Astrocyte (in vitro differentiated cells and primary cell): ENCODE measurements around the gene DNLZ.

Source experiments
- CTCF ChIP-seq: IDR thresholded peaks from 2 replicates; pipeline ENCODE4 v1.5.1; 2011; ENCODE audit warnings: low read depth, mild to moderate bottlenecking, inconsistent platforms, low read length, moderate library complexity; ENCODE audit not compliant: insufficient read depth
- EZH2 ChIP-seq: IDR thresholded peaks from 2 replicates; pipeline ENCODE4 v1.6.1; 2012; ENCODE audit warnings: mild to moderate bottlenecking, low read length, inconsistent platforms; ENCODE audit not compliant: insufficient read depth

GRCh38 chr9:136316896-136317676 is 46.5 kb downstream of the DNLZ start:
- no peak for TF ChIP-seq CTCF
- TF ChIP-seq EZH2, result no peak
